PC-9 (cell line): ENCODE measurements around the gene TMIGD1.

Experiments used
- CTCF ChIP-seq: fragments of 200-600 bp; sonication (generic); conservative IDR thresholded peaks from 2 replicates; pipeline ENCODE4 v1.6.1; 2017; ENCODE audit warnings: mixed run types, antibody characterized with exemption, mild to moderate bottlenecking, moderate library complexity
- EZH2 ChIP-seq: fragments of 200-600 bp; sonication (generic); IDR thresholded peaks from 2 replicates; pipeline ENCODE4 v1.8.0; 2017; ENCODE audit warnings: antibody characterized with exemption, low read depth

DNA sequence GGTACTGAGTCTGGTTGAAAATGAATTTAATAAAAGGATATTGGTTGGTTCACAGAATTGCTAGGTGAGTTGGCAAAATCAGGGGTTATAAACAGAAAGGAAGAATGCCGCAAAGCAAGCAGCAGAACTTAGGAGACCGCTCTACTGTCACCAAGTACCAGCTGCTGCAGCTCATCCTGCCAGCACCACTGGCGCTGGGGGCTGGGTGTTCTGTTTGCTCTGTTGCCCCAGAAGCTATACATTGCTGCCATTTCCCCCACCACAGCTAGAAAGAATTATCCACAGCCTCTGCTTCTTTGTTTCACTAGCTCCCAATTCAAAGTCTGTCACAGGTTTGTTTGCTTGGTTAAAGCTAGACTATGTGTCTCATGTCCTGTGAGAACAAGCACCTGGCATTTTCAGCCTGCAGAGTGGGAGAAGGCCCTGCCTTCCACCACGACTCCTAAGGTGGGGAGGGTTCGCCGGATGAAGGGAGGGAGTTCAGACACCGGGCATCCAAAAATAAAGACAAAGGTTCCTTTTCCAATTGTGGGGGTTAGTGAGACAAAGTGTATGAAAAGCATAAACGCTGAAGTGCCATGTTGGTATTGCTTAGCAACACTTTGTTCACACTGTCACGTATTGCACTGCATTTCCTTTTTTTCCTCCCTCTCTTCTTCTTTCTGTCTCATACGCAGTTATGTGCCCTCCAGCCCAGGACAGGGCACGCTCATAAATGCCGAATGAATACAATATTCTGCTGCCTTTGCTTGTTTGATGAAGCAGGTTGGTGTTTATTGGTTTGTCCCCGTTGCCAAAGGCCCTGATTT, 35.3 kb upstream of the TMIGD1 start:
- no peak for TF ChIP-seq CTCF
- TF ChIP-seq EZH2, result no peak
